ENCODE results near the gene TMA7B.

GRCh38 chr22:39959640-39960447 is at the start of gene TMA7B:
- TF ChIP-seq EZH2 (IDR thresholded peaks at IDR 0.05; ENCODE audit: low read length, unreplicated experiment), result no peak
- TF ChIP-seq, protein P1, sequence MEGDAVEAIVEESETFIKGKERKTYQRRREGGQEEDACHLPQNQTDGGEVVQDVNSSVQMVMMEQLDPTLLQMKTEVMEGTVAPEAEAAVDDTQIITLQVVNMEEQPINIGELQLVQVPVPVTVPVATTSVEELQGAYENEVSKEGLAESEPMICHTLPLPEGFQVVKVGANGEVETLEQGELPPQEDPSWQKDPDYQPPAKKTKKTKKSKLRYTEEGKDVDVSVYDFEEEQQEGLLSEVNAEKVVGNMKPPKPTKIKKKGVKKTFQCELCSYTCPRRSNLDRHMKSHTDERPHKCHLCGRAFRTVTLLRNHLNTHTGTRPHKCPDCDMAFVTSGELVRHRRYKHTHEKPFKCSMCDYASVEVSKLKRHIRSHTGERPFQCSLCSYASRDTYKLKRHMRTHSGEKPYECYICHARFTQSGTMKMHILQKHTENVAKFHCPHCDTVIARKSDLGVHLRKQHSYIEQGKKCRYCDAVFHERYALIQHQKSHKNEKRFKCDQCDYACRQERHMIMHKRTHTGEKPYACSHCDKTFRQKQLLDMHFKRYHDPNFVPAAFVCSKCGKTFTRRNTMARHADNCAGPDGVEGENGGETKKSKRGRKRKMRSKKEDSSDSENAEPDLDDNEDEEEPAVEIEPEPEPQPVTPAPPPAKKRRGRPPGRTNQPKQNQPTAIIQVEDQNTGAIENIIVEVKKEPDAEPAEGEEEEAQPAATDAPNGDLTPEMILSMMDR (conservative IDR thresholded peaks at IDR 0.05; ENCODE audit: low read depth, low read length), result peak; percentile 29; the same call in 1 of the 2 replicates
